Calu3 (cell line): ENCODE data around the gene CCBE1. TPM values are rescaled to one million over a fixed set of nuclear protein-coding genes. Genes with fewer than 3 reads are reported as not detected.

Experiments
- BruUV-seq: library from RNA; stranded (reverse); fragments of 400-500 nt; replicated peaks from 2 replicates; lab custom pipeline; 2021; lab: Mats Ljungman, UMichigan
- CTCF ChIA-PET: fragments of 300-600 bp; sonication (Branson Sonifier 250); formaldehyde crosslinking; loops from one replicate; lab custom pipeline; 2022; ENCODE audit warnings: antibody characterized with exemption; lab: Charles Lee
- DNase-seq: peaks from one replicate; pipeline ENCODE4 v3.0.0; 2022
- H3K27ac Mint-ChIP-seq: one replicate; pipeline ENCODE4 v1.8.0; 2022; ENCODE audit warnings: mixed read lengths; ENCODE audit not compliant: unreplicated experiment
- H3K27me3 Mint-ChIP-seq: one replicate; pipeline ENCODE4 v1.8.0; 2022; ENCODE audit warnings: mixed read lengths; ENCODE audit not compliant: unreplicated experiment
- H3K36me3 Mint-ChIP-seq: one replicate; pipeline ENCODE4 v1.8.0; 2022; ENCODE audit warnings: mild to moderate bottlenecking, moderate library complexity, mixed read lengths; ENCODE audit not compliant: insufficient read depth, unreplicated experiment
- H3K4me1 Mint-ChIP-seq: one replicate; pipeline ENCODE4 v1.8.0; 2022; ENCODE audit warnings: mild to moderate bottlenecking, low read depth, mixed read lengths; ENCODE audit not compliant: unreplicated experiment
- H3K4me3 Mint-ChIP-seq: one replicate; pipeline ENCODE4 v1.8.0; 2022; ENCODE audit warnings: mild to moderate bottlenecking, low read depth, moderate library complexity, mixed read lengths; ENCODE audit not compliant: unreplicated experiment
- H3K9me3 Mint-ChIP-seq: one replicate; pipeline ENCODE4 v1.8.0; 2022; ENCODE audit warnings: low read depth, mixed read lengths; ENCODE audit not compliant: unreplicated experiment
- intact Hi-C: fragments of 100-400 bp; cut with micrococcal nuclease; formaldehyde crosslinking; loops from one replicate; pipeline ENCODE4 v1.10.0; 2022; ENCODE audit not compliant: unreplicated experiment
- total RNA-seq: library from RNA; stranded (reverse); gene quantifications from 2 replicates; pipeline ENCODE4 v1.2.3, GENCODE V29; 2022
- TF ChIP-seq, protein P1 (sequence below): fragments of 200-600 bp; IDR thresholded peaks from one replicate; pipeline ENCODE4 v1.8.0; 2022; ENCODE audit warnings: antibody characterized with exemption; ENCODE audit not compliant: unreplicated experiment

The CCBE1 gene
- total RNA-seq, 1 experiment from 2014 or later, result 0.12 TPM

DNA sequence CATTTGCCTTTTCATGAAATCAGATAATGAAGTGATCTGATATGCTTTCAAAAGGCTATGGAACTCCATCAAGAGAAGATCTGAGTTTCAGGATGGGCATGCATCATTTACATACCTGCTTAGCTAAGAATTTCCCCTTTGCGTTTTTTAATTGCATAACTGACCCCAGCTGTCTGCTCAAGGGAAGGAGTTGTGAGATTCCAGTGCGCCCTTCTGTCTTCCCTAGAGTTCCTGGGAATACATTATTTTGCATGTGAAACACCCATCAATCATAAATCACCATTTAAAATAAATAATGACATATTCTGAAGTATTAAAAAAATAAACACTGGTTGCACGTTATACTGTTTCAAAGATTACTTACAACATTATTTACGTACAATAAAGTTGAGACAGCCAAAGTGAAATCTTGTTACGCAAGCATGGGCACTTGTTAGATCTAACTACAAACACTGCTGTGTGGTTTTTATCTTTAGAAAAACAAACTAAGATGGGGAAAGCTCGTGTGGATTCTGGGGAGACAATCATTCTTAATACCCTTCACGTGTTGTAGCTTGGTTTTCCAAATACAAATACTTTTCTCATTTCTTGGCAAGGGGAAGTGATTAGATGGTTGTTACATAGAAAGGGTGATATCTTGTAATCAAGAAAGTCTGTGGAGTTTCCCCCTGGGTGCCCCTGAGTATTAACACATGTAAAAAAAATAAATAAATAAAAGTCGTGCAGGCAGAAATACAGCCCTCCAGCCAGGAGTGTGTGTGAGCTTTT, 212.5 kb downstream of the CCBE1 start:
- DNase-seq, result no peak
- no peaks in the 10 kb centered on the region for H3K9me3 Mint-ChIP-seq
- H3K27ac Mint-ChIP-seq, result no peak overlapping the region
- BruUV-seq, result no TSS peak
- no peaks in the 10 kb centered on the region for H3K4me1 Mint-ChIP-seq
- CTCF ChIA-PET, result no interaction called here
- no peaks in the 10 kb centered on the region for H3K36me3 Mint-ChIP-seq
- intact Hi-C loops, result no loop called here
- H3K27me3 Mint-ChIP-seq, result peaks cover 85% of the 10 kb centered on the region
- H3K4me3 Mint-ChIP-seq, result no peak overlapping the region
- TF ChIP-seq, protein P1, sequence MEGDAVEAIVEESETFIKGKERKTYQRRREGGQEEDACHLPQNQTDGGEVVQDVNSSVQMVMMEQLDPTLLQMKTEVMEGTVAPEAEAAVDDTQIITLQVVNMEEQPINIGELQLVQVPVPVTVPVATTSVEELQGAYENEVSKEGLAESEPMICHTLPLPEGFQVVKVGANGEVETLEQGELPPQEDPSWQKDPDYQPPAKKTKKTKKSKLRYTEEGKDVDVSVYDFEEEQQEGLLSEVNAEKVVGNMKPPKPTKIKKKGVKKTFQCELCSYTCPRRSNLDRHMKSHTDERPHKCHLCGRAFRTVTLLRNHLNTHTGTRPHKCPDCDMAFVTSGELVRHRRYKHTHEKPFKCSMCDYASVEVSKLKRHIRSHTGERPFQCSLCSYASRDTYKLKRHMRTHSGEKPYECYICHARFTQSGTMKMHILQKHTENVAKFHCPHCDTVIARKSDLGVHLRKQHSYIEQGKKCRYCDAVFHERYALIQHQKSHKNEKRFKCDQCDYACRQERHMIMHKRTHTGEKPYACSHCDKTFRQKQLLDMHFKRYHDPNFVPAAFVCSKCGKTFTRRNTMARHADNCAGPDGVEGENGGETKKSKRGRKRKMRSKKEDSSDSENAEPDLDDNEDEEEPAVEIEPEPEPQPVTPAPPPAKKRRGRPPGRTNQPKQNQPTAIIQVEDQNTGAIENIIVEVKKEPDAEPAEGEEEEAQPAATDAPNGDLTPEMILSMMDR, result no peak

DNA sequence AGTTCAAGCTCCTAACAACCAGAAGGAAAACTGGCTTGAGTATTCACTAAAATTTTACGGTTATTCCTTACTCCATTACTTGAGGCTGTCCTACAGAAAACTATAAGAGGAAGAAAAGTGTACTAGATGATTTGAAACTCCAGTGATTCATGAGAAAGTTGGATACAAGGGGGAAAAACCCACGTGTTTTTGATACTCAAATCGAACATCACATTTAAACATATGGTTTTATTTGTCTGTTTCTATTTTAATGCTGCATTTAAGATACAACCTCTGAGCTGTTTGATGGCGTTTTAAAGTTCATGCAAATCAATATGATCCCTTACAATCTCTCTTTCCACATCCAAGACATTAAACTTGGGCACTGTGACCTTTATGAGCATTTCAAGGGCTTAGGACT, 213.1 kb downstream of the CCBE1 start:
- CTCF ChIA-PET, result no interaction called here
- H3K4me3 Mint-ChIP-seq, result no peak overlapping the region
- H3K36me3 Mint-ChIP-seq, result no peaks in the 10 kb centered on the region
- H3K9me3 Mint-ChIP-seq, result no peaks in the 10 kb centered on the region
- BruUV-seq, result no TSS peak
- no peaks in the 10 kb centered on the region for H3K4me1 Mint-ChIP-seq
- no peak for DNase-seq
- intact Hi-C loops, result no loop called here
- peaks cover 89% of the 10 kb centered on the region for H3K27me3 Mint-ChIP-seq
- no peak overlapping the region for H3K27ac Mint-ChIP-seq
- TF ChIP-seq, protein P1, result no peak

DNA sequence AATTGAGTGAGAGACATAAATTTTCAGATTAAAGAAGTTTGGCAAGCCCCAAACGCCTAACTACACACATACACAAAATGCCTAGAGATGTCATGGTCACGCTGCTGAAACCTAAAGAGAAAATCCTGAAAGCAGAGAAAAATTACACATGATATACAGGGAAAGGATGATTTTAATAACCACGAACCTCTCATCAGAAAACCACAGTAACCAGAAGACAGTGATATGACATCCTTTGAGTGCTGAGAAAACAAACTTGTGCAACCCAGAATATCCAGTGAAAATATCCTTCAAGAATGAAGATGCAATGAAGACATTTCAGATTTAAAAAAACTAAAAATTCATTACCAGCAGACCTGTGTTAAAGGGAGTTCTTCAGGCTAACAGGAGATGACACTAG, 215.8 kb downstream of the CCBE1 start:
- no peak for DNase-seq
- Mint-ChIP-seq H3K9me3 (no peaks in the 10 kb centered on the region), H3K4me1 (no peaks in the 10 kb centered on the region), H3K4me3 (no peak overlapping the region), H3K27me3 (peaks cover 83% of the 10 kb centered on the region), H3K36me3 (no peaks in the 10 kb centered on the region), H3K27ac (no peak overlapping the region)
- intact Hi-C loops, result no loop called here
- no TSS peak for BruUV-seq
- TF ChIP-seq, protein P1, result no peak
- CTCF ChIA-PET, result no interaction called here

DNA sequence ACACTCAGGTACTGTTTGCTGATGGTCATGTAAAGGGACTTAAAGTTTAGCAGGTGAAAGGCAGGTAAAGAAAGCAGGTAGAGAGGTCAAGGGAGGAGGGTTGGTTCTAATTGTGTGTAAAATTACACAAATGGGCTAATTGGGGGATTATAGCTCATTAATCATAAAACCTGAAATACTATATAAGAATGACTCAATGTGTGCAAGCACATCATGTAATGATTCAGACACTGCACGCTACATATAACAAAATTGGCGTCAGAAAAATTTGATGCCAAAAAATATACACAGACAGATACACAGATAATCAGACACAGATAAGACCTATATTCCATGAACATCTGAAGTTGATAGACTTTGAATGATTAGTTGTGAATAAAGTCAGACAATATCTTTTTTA, 217.4 kb downstream of the CCBE1 start:
- H3K4me3 Mint-ChIP-seq, result no peak overlapping the region
- no peaks in the 10 kb centered on the region for H3K4me1 Mint-ChIP-seq
- CTCF ChIA-PET, result no interaction called here

More for the DNA sequence above, 217.4 kb downstream of the CCBE1 start:
- Mint-ChIP-seq H3K27ac (no peak overlapping the region), H3K27me3 (peaks cover 84% of the 10 kb centered on the region), H3K36me3 (no peaks in the 10 kb centered on the region), H3K9me3 (no peaks in the 10 kb centered on the region)
- DNase-seq, result no peak
- no TSS peak for BruUV-seq
- TF ChIP-seq, protein P1, result no peak
- intact Hi-C loops, result no loop called here
